ENCODE results near the gene PPM1L.

DNA sequence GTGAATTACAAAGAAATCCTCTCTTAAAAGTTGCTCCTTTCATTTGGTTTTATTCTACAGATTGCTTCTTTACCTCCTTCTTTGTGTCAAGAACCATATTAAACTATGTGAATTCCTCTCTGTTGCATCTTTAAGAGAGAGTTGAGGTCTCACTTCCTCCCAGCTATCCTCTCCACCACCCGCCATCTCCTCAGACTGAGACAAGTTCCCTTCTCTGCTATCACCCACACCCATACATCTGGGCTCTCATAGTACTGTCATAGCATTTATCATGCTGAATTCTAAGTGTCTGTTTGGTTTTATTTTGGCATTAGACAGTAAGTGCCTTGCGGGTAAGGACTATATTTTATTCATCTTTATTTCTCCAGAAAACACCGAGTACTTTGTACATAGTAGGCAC is 294.9 kb downstream of the PPM1L start:
- no peak for TF ChIP-seq ZFP30 (CRISPR knock-in tag; IDR thresholded peaks at IDR 0.05)
- TF ChIP-seq, protein P1, sequence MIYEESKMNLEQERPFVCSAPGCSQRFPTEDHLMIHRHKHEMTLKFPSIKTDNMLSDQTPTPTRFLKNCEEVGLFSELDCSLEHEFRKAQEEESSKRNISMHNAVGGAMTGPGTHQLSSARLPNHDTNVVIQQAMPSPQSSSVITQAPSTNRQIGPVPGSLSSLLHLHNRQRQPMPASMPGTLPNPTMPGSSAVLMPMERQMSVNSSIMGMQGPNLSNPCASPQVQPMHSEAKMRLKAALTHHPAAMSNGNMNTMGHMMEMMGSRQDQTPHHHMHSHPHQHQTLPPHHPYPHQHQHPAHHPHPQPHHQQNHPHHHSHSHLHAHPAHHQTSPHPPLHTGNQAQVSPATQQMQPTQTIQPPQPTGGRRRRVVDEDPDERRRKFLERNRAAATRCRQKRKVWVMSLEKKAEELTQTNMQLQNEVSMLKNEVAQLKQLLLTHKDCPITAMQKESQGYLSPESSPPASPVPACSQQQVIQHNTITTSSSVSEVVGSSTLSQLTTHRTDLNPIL (CRISPR knock-in tag; IDR thresholded peaks at IDR 0.05; ENCODE audit: low read depth), result no peak
- TF ChIP-seq ZC3H10 (CRISPR knock-in tag; IDR thresholded peaks at IDR 0.05), result no peak
- TF ChIP-seq, protein P2, sequence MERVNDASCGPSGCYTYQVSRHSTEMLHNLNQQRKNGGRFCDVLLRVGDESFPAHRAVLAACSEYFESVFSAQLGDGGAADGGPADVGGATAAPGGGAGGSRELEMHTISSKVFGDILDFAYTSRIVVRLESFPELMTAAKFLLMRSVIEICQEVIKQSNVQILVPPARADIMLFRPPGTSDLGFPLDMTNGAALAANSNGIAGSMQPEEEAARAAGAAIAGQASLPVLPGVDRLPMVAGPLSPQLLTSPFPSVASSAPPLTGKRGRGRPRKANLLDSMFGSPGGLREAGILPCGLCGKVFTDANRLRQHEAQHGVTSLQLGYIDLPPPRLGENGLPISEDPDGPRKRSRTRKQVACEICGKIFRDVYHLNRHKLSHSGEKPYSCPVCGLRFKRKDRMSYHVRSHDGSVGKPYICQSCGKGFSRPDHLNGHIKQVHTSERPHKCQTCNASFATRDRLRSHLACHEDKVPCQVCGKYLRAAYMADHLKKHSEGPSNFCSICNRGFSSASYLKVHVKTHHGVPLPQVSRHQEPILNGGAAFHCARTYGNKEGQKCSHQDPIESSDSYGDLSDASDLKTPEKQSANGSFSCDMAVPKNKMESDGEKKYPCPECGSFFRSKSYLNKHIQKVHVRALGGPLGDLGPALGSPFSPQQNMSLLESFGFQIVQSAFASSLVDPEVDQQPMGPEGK (CRISPR knock-in tag; IDR thresholded peaks at IDR 0.05; ENCODE audit: borderline replicate concordance), result no peak
- TF ChIP-seq ZNF70 (CRISPR knock-in tag; IDR thresholded peaks at IDR 0.05), result no peak
- TF ChIP-seq CSDC2 (CRISPR knock-in tag; IDR thresholded peaks at IDR 0.05), result no peak
- TF ChIP-seq ZNF565 (CRISPR knock-in tag; conservative IDR thresholded peaks at IDR 0.05; ENCODE audit: low read depth), result no peak
- no peak for TF ChIP-seq RARB (CRISPR knock-in tag; IDR thresholded peaks at IDR 0.05)
- TF ChIP-seq ESRRG (CRISPR knock-in tag; IDR thresholded peaks at IDR 0.05), result no peak
- no peak for TF ChIP-seq TCF4 (CRISPR knock-in tag; IDR thresholded peaks at IDR 0.05; ENCODE audit: borderline replicate concordance)
- TF ChIP-seq PPARA (CRISPR knock-in tag; IDR thresholded peaks at IDR 0.05; ENCODE audit: borderline replicate concordance), result no peak

Measured in SK-N-SH treated with all-trans-retinoic acid at 6 μM for 48 hours (cell line).